Fibroblast of villous mesenchyme (primary cell): ENCODE data around the gene MAGI2. TPM values are rescaled to one million over a fixed set of nuclear protein-coding genes. Genes with fewer than 3 reads are reported as not detected.

ENCODE experiments used
- DNase-seq: peaks from one replicate; pipeline ENCODE4 v3.0.0-alpha.2; 2010; ENCODE audit warnings: low read depth
- H3K4me3 ChIP-seq: 2 replicates; pipeline ENCODE4 v1.5.1; 2011; ENCODE audit warnings: low read depth, mild to moderate bottlenecking, low read length
- CTCF ChIP-seq: IDR thresholded peaks from 2 replicates; pipeline ENCODE4 v1.5.1; 2012; ENCODE audit warnings: low read depth, mild to moderate bottlenecking, low read length; ENCODE audit not compliant: insufficient read depth
- total RNA-seq: library from RNA; depleted of rRNA; stranded (reverse); fragments of >200 nt; gene quantifications from 2 replicates; pipeline ENCODE4 v1.2.3, GENCODE V29; 2012

The MAGI2 gene
- total RNA-seq, 1 donor, result 24.6 TPM

GRCh38 chr7:79401254-79401653 is 52.2 kb downstream of the MAGI2 start:
- TF ChIP-seq CTCF, result no peak
- no peak overlapping the region for H3K4me3 ChIP-seq

GRCh38 chr7:79400222-79400621 is 53.2 kb downstream of the MAGI2 start:
- no peak for TF ChIP-seq CTCF
- DNase-seq, result no peak
- no peak overlapping the region for H3K4me3 ChIP-seq

More at GRCh38 chr7:79401254-79401653, 52.2 kb downstream of the MAGI2 start:
- DNase-seq, result no peak

DNA sequence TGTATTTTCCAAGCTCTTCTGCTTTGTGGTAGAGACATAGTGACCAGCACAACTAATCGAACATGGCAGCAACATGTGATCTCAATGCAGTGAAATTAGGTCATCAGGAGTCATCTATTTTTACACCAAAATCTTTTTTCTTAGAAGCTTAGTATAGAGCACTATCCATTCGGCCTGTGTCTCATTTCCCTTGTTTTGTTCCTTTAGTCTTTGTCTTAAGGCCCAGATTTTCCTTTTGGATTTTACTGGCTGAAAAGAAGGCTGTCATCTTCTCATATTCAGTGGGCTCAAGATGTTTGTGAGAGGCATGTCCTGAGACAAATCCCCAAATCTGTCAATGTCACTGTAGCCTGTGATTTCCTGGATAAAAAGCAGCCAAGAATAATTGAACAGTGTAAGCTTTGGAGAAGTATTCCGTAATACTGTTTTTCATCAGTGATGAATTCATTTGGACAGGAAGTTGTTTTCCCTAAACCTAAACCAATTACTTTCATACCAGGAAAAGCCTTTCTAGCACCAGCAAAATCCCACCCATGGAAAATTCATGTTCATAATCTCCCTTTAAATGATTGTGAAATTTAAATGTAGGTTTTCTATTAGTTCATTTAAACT is 55.2 kb downstream of the MAGI2 start:
- TF ChIP-seq CTCF, result no peak
- no peak for DNase-seq
- no peak overlapping the region for H3K4me3 ChIP-seq

- H3K4me3 ChIP-seq, result no peak overlapping the region
- peak; percentile 73 for DNase-seq
- TF ChIP-seq CTCF, result no peak
Observed at GRCh38 chr7:79386688-79387422, 66.6 kb downstream of the MAGI2 start.

DNA sequence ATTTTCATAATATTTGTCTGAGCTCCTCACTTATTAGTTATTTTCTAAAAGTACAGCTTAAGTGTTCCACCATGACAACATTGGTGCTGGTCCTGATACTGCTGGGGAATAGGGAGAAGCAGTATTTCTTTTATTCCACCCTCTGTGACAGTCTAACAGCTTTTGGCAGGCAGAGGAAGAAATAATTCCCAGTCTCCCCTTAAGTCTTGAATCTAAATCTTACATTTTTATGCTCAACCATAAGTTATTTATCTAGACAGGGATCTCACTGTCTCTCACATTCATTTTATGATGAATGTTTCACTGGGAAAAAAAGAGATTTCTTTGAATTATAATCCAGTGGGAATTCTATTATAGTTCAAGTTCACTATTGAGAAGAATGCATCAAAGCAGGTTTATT is 71.5 kb downstream of the MAGI2 start:
- no peak for TF ChIP-seq CTCF
- no peak for DNase-seq

DNA sequence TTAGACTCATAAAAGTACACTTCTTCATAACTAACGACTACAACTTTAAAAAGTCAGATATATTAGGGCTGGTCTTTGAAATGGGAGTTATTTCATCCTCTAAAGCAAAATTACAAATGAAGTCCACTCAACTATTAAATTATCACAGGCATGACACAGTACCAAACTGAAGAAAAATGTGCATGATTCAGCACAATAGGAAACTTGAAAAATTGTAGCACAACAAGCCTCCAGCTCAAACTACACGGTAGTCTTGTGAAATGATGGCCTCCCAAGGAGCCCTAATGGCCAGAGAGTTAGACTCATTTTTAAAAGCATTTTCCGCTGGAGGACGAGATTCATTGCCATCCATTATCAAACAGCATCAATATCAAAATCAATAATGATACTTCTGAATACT is 76.4 kb downstream of the MAGI2 start:
- no peak overlapping the region for H3K4me3 ChIP-seq
- peak; percentile 30 for DNase-seq
- no peak for TF ChIP-seq CTCF

More for the DNA sequence above, 71.5 kb downstream of the MAGI2 start:
- no peak overlapping the region for H3K4me3 ChIP-seq
